Choroid plexus epithelial cell (primary cell): Measurements from ENCODE around the gene SBK1.
A peak's percentile ranks its signal among the peaks of the same experiment; 100 is the strongest.

Experiments used
- DNase-seq: peaks from one replicate; pipeline ENCODE4 v3.0.0-alpha.2; 2010; ENCODE audit warnings: low read depth
- H3K4me3 ChIP-seq: 2 replicates; pipeline ENCODE4 v1.5.1; 2011; ENCODE audit warnings: low read depth, mild to moderate bottlenecking, control low read depth, low read length, moderate library complexity
- TF ChIP-seq, protein P1 (sequence below): conservative IDR thresholded peaks from 2 replicates; pipeline ENCODE4 v1.5.1; 2011; ENCODE audit warnings: low read depth, mild to moderate bottlenecking, control low read depth, inconsistent platforms, low read length, moderate library complexity

SBK1 gene

DNA sequence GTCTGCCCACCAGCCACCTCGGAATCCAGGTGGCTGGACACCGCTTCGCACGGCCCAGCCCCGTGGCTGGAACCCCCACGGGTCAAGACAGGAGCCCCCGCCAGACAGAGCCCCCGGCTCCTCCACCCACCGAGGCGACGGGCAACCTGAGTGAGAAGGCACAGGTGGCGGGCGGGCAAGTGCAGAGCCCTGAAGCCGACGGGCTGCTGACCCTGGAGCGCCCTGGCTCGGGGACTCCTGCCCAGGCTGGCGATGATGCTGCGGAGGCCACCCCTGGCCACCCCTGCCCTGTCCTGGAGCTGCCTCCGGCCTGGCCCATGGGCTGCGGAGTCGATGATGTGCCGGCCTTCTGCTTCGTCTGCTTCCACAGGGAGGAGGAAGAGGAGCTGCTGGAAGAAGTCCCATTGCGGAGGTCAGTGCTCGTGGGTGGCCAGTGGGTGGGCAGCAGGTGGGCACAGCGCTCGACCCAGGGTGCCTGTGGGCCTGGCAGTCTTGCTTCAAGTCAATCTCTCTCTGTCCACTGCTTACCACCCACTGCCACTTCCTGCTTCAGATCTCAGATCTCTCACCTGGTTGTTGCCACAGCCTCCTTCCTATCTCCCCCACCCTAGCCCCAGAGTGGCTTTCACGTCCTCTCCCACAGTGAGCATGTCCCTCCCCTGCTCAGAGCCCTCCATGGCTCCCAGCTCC is 33.1 kb upstream of the SBK1 start:
- H3K4me3 ChIP-seq = no peak overlapping the region
- no peak for DNase-seq
- TF ChIP-seq, protein P1, sequence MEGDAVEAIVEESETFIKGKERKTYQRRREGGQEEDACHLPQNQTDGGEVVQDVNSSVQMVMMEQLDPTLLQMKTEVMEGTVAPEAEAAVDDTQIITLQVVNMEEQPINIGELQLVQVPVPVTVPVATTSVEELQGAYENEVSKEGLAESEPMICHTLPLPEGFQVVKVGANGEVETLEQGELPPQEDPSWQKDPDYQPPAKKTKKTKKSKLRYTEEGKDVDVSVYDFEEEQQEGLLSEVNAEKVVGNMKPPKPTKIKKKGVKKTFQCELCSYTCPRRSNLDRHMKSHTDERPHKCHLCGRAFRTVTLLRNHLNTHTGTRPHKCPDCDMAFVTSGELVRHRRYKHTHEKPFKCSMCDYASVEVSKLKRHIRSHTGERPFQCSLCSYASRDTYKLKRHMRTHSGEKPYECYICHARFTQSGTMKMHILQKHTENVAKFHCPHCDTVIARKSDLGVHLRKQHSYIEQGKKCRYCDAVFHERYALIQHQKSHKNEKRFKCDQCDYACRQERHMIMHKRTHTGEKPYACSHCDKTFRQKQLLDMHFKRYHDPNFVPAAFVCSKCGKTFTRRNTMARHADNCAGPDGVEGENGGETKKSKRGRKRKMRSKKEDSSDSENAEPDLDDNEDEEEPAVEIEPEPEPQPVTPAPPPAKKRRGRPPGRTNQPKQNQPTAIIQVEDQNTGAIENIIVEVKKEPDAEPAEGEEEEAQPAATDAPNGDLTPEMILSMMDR = no peak

DNA sequence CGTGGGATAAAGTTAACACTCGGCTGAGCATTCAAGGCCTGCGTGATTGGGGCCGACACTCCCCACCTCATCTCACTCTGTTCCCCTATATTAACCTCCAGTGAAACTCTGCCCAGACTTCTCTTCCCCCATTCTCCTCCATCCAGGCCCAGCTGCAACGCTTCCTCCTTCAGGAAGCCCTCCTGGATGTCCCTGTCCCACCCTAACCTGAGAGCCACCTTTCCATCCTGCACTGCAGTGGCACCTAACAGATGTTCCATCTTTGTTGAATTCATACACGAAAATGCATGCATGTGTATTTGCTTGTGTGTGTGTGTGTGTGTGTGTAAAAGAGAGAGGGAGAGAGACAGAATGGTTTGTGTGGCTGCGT is 32.6 kb upstream of the SBK1 start:
- TF ChIP-seq, protein P1 = no peak
- DNase-seq = no peak

DNA sequence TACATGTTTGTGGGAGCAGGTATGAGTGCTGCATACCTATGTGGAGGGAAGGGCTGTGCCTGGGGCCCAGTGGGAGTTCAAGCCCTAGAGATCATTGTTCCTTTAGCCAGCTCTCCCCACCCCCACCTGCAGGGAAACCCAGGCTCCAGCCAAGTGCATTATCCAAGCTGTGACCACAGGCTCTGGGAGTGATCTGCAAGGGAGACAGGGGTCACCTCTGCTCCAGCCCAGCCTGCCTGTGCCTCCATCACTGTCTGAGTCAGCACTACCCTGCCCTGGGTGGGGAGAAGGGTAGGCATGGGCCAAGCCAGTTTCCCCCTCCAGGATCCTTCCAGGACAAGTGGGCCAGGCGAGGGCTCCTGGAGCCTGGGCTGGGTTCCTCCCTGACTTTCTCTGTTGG is 32.1 kb upstream of the SBK1 start:
- no peak for DNase-seq
- TF ChIP-seq, protein P1 = no peak
- H3K4me3 ChIP-seq = no peak overlapping the region

More for the DNA sequence above, 32.6 kb upstream of the SBK1 start:
- H3K4me3 ChIP-seq = no peak overlapping the region

DNA sequence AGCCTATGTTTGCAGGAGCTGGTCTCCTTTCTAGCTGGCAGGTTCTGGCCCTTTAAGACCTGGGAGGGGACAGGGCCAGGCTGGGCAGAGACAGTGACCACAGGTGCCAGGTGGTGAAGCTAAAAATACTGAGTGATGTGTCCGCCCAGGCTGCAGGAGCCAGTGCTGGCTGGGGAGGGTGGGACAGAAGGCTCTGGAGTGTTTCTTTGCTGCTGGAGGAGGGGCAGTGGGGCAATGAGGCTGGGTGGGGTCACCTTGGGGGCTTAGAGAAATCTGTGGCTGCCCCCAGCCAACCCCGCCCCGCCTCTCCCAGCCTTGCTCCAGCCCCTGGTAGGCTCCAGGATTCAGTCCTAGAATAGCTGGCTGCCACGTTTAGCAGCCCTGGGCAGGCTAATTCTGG is 30.4 kb upstream of the SBK1 start:
- no peak for DNase-seq
- H3K4me3 ChIP-seq = no peak overlapping the region
- TF ChIP-seq, protein P1 = no peak

DNA sequence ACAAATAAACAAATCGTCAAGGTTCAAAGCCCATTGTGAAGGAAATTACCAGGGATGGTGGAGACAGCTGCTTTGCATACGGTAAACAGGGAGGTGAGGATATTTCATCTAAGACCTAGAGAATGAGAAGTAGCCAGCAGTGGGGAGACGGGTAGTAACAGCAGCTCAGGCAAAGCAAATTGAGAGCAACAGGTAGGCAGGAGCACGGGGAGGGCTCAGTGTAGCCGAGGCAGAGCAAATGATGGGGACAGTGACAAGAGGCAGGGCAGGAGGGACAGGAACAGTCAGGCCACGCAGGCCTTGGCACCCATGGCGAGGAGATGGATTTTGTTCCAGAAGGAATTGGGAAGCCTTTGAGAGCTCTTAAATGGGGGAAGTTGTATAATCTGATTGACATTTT is 29.0 kb upstream of the SBK1 start:
- TF ChIP-seq, protein P1 = no peak
- DNase-seq = no peak
- no peak overlapping the region for H3K4me3 ChIP-seq

DNA sequence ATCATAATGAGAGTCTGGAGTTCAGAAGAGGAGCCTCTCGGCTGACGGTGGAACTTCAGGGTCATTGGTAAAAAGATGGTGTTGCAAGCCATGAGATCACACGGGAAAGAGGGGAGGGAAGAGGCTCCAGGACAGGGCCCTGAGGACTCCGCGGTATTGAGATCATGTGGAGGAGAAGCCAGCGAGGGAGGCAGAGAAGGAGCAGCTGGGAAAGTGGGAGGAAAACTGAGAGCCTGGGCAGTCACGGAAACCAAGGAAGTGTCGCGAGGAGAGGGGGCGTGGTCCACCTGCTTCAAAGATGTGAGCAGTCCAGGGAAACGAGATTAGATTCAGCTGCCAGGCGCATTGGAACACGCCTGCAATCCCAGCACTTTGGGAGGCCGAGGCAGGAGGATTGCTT is 27.7 kb upstream of the SBK1 start:
- peak; percentile 23 for DNase-seq
- TF ChIP-seq, protein P1 = no peak
- H3K4me3 ChIP-seq = no peak overlapping the region

DNA sequence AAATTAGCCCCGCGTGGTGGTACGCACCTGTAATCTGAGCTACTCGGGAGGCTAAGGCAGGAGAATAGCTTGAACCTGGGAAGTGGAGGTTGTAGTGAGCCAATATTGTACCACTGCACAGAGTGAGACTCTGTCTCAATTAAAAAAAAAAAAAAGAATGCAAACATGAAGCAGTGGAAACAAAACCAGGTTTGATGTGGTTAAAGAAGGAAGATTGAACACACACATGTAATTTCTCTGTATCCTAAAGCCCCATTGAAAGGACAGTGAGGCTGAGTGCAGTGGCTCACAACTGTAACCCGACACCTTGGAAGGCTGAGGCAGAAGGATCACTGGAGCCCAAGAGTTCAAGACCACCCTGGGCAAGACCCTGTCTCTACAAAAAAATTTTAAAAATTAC is 26.5 kb upstream of the SBK1 start:
- no peak overlapping the region for H3K4me3 ChIP-seq
- DNase-seq = no peak
- TF ChIP-seq, protein P1 = no peak
